GM18498 (cell line): ENCODE measurements around the gene C1QL2.

Experiments used
- ATAC-seq: cut with Tn5 transposase; IDR thresholded peaks from one replicate; pipeline ENCODE4 v1.9.1; 2021; ENCODE audit warnings: mild to moderate bottlenecking, moderate library complexity; ENCODE audit not compliant: unreplicated experiment

The C1QL2 gene

GRCh38 chr2:119144806-119145205 lies 13.7 kb downstream of the C1QL2 start:
- no peak for ATAC-seq

DNA sequence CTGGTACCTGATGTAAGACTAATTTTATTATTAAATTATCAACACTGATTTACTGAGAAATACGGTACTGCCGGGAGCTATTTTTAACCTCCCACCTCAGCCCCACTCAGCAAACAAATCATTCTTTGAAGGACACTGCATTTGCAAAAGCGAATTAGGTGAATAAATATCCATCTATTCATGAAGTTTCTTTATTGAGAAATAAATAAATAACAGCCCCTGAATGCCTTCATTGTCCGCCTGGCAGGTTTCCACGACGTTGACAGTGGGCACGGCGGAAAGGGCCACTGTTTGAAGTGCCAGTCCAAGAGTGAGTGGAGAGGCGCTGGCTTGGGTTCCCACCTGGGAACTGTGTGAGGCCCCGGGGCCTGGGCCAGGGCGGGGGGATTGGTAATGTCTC lies 15.7 kb downstream of the C1QL2 start:
- no peak for ATAC-seq

GRCh38 chr2:119137502-119137901 lies 21.0 kb downstream of the C1QL2 start:
- ATAC-seq: no peak

- no peak for ATAC-seq
Observed at GRCh38 chr2:119136872-119137271, 21.7 kb downstream of the C1QL2 start.

GRCh38 chr2:119136093-119136492 lies 22.5 kb downstream of the C1QL2 start:
- no peak for ATAC-seq

DNA sequence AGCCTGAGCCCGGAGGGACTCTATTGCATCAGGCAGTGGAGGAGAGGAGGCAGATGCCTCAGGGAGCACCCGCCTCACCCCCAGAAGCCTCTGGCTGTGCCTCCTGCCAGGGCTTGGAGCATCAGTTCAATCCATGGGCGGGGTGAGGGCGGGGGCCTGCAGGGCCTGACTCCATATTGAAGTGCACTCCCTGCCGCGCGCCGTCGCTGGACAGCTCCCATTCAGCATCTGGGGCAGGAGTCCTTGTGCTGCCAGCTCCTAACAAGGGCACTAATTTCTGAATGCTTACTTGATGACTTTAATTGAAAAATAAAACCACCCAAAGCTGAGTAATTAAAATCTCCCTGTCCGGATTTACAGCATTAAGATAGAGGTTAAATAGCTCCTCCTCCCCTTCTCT lies 23.8 kb downstream of the C1QL2 start:
- ATAC-seq: no peak

DNA sequence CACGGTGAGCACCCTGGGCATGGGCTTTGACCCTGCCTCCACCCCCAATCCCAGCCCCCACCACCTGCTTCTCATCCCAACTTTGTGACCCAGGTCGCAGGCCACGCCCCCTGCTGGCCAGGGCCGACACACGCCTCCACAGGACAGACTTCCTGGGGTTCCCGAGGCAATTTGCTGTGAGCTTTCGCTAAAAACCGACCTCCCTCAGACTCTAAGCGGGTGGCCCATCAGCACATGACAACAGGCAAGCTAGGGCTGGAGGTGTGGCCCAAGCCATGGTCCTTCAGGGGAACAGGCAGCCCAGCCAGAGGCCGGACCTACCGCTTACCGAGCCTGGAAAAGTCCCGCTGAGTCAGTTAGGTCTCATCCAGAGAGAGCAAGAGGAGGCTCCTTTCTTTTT lies 31.9 kb downstream of the C1QL2 start:
- ATAC-seq: no peak

GRCh38 chr2:119123389-119123788 lies 35.2 kb downstream of the C1QL2 start:
- no peak for ATAC-seq

DNA sequence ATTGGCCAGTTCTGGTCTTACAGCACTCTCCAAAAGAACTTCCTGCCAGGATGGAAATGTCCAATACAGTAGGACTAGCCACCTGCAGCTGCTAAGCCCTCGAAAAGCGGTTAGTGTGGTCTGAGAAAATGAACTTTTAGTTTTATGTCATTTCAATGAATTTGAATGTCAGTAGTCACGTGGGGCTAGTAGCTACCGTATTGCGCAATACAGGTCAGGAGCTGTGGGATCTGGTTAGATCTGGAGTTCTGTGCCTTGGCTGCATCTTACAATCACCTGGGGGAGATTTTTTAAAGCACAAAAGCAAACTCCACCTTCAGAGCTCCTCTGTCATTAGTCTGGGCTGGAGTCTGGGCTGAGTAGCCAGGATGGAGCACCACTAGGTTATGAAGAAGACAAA lies 35.9 kb downstream of the C1QL2 start:
- no peak for ATAC-seq

GRCh38 chr2:119119999-119120756 lies 38.4 kb downstream of the C1QL2 start:
- no peak for ATAC-seq

DNA sequence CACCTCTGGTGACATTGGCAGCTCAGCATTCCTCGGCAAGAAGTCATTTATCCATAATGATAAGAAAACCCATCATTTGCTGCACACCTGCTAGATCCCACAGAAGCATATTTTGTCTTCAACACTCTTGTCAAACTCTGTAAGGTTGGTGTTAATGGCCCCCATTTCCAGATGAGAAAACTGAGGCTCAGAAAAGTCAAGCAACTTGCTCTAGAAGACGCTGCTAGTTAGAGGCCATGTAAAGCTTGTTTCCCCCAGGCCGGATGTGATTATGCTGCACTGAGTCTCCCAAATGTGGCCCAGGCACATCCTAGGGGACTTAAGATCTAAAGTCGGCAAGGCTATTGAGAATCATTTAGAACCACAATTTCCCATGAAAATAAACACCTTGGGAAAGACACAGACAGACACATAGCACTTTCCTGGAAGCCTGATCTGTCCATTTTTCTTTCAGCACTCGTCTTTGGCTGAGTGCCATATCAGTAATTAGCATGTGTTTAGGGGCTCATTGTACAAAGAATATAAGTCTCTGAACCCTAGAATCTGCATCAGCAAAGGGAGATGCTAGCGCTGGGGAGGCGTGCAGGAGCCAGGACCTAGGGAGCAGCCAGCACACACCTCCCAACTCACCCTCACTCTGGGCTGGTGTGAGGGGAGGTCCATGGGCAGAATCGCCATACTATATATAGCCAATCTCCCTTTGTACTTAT lies 39.3 kb downstream of the C1QL2 start:
- ATAC-seq: no peak

DNA sequence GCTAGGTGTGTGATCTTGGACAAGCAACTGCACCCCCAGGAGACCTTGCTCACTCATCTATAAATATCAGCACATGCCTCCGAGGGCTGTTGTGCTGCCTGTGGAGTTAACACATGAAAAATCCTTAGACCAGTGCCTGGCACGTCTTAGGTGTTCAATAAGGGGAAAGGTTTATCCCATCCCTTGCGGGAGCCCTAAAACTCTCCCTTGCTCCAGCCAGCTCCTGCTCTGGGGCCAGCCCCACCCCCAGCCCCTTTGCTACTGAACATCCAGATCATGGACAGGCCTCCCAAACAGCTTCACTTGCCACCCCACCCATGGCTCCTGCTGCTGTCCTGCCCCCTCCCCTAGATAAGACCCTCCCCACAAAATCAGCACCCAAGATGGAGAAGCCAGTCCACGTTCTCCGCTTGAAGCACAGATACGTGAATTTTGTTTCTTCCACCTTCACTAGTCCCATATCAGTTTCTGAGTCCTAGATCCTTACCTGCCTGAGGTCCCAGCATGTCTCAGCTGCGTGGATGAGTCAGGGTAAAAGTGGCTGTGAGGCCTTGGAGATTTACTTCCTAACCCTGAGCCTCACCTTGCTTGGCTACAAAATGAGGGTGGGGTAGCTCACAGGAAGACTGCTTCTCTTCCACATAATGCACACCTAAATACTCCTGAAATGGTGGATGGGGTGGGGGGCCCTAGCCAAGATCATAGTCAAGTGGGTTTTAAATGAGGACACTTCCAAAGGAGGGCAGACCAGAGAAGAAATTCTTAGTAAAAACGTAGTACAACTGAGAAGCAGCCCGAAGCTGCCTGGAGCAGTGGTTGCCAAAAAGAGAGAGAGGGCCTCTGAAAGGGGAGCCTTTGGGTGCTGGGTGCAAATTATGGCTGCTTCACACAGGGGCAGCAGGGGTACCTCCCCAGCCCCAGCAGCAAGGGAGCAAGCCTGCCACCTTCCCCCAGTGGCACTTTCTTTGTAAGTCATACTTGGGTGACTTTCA lies 40.4 kb downstream of the C1QL2 start:
- no peak for ATAC-seq

DNA sequence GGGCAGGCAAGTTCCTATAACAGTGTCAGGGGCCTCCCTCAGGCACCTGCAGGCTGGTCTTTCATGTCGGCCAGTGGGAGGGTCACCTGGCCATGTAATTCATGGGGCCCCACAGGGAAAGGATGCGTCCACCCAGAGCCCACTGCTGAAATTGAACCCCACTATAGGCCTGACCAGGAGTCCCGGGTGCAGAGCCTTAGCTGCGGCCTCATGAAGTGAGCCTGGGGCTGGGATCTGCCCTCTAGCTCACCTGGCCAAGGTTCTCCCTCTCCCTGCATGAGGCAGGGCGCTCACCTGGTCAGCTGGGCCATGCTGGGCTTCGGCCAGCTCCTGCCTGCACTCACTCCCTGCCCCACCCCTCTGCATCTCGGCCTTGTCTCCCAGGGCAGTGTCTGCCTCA lies 41.1 kb downstream of the C1QL2 start:
- no peak for ATAC-seq

GRCh38 chr2:119116411-119117295 lies 41.9 kb downstream of the C1QL2 start:
- no peak for ATAC-seq

- ATAC-seq: no peak
Observed at GRCh38 chr2:119114266-119114665, 44.3 kb downstream of the C1QL2 start.

DNA sequence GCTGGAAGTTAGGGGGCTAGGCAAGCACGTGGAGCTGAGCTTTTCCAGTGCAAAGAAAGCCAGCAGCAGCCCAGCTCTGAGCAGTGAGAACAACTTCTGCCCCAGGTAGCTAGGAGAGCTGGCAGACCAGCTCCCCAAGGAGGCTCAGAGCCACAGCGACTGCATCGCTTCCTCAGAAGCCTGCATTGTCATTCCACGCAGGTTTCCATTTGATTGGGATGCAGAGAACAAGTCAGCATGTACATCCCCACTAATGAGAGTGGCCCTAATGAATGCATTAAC lies 45.1 kb downstream of the C1QL2 start:
- no peak for ATAC-seq

- ATAC-seq: no peak
Observed at GRCh38 chr2:119112770-119113488, 45.6 kb downstream of the C1QL2 start.

DNA sequence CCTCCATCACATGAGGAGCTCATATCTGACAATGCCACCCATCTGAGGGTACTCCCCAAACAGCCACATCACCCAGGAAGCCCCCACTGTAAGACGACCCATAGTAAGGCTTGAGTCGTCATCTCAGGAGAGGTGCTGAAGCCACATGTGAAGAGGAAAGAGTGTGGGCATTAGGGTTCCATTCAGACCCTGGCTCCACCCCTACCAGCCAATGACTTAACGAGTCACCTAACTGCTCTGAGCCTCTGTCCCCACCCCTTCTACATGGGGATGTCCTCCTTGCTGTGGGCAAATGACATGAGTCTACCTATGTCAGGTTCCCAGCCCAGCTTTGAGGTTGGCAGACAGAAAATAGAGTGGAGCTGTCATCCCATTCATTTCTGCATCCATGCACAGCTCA lies 46.3 kb downstream of the C1QL2 start:
- ATAC-seq: no peak

DNA sequence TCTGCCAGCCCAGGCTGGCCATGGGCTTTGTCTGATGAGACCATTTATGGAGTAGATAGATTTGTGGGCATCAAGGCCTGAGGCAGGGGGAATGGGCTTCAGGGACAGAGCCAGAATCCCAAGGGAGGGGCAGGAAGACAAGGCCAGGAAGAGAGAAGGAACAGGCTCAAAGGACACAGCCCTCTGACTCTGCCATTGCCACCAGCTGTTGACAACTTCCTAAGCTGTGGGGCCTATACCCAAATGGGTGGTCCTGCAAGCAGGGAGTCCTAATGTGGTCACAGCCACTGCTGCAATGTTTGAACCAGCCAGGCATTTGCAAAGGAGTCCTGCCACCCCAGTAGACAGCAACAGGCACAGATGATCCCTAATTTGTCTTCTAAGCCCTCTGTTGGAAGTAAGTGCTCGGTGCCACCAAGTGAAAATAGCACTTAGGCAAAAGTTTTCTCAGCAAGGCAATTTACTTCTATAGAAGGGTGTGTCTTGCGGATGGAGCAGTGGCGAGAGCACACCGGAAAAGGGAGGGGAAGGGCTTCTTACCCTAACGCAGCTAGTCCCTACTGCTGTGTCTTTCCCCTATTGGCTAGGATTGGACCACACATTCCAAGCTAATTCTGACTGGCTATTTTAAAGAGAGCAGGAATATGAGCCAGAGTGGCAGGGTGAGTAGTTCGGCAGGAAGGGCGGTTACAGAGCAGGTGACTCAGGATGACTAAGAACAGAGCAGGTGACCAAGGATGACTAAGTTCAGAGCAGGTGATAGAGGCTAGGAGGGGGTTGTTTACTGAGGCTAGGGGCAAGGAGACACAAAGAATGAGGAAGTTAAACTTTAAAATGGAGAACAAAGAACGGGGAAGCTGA lies 47.2 kb downstream of the C1QL2 start:
- no peak for ATAC-seq
